AG09309 (cell line): ENCODE data around the gene TSSC4.

ENCODE experiments used
- DNase-seq: peaks from one replicate; pipeline ENCODE4 v3.0.0-alpha.2; 2010; ENCODE audit warnings: low read depth
- H3K4me3 ChIP-seq: 2 replicates; pipeline ENCODE4 v1.5.1; 2011; ENCODE audit warnings: mild to moderate bottlenecking, low read depth, low read length, moderate library complexity; ENCODE audit not compliant: control insufficient read depth
- TF ChIP-seq, protein P1 (sequence below): IDR thresholded peaks from 2 replicates; pipeline ENCODE4 v1.5.1; 2011; ENCODE audit warnings: mild to moderate bottlenecking, low read depth, low read length, inconsistent platforms; ENCODE audit not compliant: insufficient read depth, control insufficient read depth; ENCODE audit errors: missing control alignments

TSSC4 gene

DNA sequence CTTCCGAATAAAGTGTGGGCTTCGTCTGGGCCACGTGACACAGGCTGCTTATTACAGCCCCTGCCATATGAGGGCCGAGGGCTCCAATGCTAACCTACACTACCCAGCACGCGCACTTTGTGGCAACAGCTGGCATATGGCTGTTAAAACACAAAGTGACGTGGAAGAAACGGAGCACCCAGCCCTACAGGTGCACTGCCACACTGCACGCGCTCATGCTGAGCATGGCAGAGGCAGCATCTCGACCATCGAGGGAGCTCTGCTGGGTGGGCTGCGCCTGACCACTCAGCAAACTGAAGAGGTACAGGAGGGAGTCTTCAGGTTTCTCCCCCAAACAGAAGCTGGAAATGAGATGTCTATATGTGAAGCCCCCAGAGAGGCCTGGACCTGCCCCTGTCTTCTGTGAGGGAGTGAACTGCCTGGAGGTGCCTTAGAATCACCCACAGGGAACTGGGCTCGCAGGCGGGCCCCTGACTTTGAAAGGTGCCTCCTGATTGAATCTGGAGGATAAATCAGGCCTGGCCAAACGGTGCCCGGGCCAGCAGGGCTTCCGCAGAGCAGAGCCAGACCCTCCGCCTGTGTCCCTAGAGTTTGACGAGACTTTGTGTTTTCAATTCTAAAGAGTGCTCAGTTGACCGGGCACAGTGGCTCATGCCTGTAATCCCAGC, 18.3 kb downstream of the TSSC4 start:
- DNase-seq: no peak
- no peak overlapping the region for H3K4me3 ChIP-seq
- TF ChIP-seq, protein P1, sequence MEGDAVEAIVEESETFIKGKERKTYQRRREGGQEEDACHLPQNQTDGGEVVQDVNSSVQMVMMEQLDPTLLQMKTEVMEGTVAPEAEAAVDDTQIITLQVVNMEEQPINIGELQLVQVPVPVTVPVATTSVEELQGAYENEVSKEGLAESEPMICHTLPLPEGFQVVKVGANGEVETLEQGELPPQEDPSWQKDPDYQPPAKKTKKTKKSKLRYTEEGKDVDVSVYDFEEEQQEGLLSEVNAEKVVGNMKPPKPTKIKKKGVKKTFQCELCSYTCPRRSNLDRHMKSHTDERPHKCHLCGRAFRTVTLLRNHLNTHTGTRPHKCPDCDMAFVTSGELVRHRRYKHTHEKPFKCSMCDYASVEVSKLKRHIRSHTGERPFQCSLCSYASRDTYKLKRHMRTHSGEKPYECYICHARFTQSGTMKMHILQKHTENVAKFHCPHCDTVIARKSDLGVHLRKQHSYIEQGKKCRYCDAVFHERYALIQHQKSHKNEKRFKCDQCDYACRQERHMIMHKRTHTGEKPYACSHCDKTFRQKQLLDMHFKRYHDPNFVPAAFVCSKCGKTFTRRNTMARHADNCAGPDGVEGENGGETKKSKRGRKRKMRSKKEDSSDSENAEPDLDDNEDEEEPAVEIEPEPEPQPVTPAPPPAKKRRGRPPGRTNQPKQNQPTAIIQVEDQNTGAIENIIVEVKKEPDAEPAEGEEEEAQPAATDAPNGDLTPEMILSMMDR: no peak

- TF ChIP-seq, protein P1: peak; percentile 90
- DNase-seq: peak; percentile 31
- no peak overlapping the region for H3K4me3 ChIP-seq
Observed at GRCh38 chr11:2419638-2420501, 19.3 kb downstream of the TSSC4 start.

GRCh38 chr11:2420502-2421225, 20.1 kb downstream of the TSSC4 start:
- TF ChIP-seq, protein P1: peak; percentile 94
- H3K4me3 ChIP-seq: no peak overlapping the region
- DNase-seq: no peak

DNA sequence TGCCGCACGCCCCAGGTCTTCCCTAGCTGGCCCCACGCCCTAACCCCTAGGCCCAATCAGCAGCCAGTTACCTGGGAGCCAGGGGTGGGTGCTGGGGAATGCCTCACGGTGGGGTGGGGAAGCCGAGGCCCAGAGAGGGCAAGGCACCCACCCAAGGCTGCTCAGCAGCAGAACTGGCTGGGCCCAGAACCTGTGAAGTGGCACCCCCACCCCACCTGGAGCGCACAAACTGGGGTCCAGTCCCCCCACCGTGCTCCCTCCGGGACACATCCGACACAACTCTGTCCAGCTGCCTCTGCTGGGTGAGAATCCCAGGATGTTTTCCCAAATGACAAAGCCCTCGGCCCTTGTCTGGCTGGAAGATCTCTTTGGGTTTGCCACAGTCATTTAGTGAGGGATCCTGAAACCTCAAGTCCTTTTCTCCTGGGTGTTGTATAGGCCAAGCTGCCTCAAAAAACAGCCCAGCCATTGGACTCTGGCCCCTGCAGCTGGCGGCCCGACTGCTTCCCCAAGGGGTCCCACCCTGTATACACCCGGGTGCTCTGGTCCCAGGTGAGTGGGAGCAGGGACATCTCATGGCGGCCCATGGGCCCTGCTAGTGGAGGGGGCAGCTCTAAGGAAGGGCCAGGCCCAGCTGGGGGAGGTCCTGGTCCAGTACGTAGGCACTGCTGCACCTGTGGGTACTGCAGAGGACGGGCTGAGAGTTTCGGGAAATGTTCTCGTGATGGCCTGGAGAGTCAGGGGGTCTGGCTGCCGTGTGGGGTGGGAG, 20.9 kb downstream of the TSSC4 start:
- TF ChIP-seq, protein P1: no peak
- H3K4me3 ChIP-seq: no peak overlapping the region

GRCh38 chr11:2421996-2422395, 21.4 kb downstream of the TSSC4 start:
- TF ChIP-seq, protein P1: no peak
- DNase-seq: no peak
- no peak overlapping the region for H3K4me3 ChIP-seq

More for the DNA sequence above, 20.9 kb downstream of the TSSC4 start:
- DNase-seq: no peak

DNA sequence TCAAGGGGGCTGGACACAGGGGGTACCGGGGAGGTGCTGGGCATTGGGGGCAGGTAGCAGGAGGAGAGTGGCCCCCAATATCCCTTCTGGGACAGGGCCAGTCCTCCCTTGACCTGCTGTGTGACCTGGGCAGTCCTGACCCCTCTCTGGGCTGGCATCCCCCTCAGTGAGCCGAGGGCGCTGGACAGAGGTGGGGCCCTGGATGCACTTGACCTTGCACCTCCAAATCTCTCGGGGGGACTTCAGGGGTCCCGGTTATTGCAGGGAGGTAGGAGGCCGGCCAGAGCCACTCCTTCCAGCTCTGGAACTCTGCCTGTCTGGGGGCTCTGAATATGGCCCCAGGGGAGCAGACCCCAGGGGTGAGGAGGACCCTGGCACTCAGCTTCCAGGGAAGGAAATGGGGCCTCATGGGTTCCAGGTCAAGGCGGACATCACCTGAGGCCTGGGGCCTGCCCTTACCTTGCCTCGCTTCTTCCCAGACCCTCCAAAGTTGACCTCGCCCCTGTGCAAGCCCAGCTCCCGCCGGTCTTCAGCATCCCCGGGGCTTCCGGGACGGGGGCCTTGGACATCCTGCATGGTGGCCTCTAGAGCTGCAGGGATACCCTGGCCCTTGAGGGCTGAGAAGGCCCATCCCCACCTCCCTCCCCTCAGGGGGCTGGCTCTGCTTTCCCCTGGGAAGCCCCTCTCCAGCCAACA, 22.1 kb downstream of the TSSC4 start:
- no peak overlapping the region for H3K4me3 ChIP-seq
- TF ChIP-seq, protein P1: no peak
- DNase-seq: no peak
